Liver (tissue), 5 donors: Measurements from ENCODE around the gene TEX53. TPM values are rescaled to one million over a fixed set of nuclear protein-coding genes. Genes with fewer than 3 reads are reported as not detected.

Source experiments
- polyA plus RNA-seq, 2 donors: library from polyadenylated mRNA; stranded (reverse) in 1 of 2; unstranded in 1 of 2; fragments of 200-250 nt in 1 of 2; fragments of >200 nt in 1 of 2; fragmentation: Nextera tagmentation in 1 of 2; extraction: Ambion mirVana in 1 of 2; gene quantifications; one replicate each; pipeline versions ENCODE4 v1.2.1 to v1.2.3, GENCODE V29; 2013 to 2015
- small RNA-seq: library from RNA; depleted of rRNA; stranded (forward); fragments of <200 nt; gene quantifications from one replicate; pipeline ENCODE3, GENCODE V24; 2014
- total RNA-seq, 2 donors: library from RNA; depleted of rRNA; stranded (reverse); fragments of >200 nt; gene quantifications; one replicate each; pipeline ENCODE4 v1.2.3, GENCODE V29; 2014
- donor health status: healthy.
- donor health status: healthy.
- donor health status: healthy.

Gene TEX53
- total and polyA plus RNA-seq, 4 donors: not detected

Small RNA genes lying within 50 kb of the gene (small RNA-seq; reads per million reads assigned to genes)
- not detected for gene RF00019

Other genes starting within 250 kb of the TEX53 start
- 1 to 10 TPM in 1 of 2 donors, under 1 TPM in 1; 0.42 to 1.9 TPM for gene WHRN, start 152.3 kb downstream of the TEX53 start, total RNA-seq
- gene WHRN, start 152.3 kb downstream of the TEX53 start, polyA plus RNA-seq: 1 to 10 TPM in 1 of 2 donors, under 1 TPM in 1; 0.67 to 1.1 TPM
- 10 to 100 TPM; 41.4 to 87.1 TPM for gene ATP6V1G1, start 70.0 kb downstream of the TEX53 start, total RNA-seq
- 100 to 1,000 TPM in 1 of 2 donors, 10 to 100 TPM in 1; 64.3 to 152 TPM for gene ATP6V1G1, start 70.0 kb downstream of the TEX53 start, polyA plus RNA-seq
- gene TMEM268, start 46.5 kb downstream of the TEX53 start, total RNA-seq: 1 to 10 TPM; 2.5 to 2.8 TPM
- gene TMEM268, start 46.5 kb downstream of the TEX53 start, polyA plus RNA-seq: 1 to 10 TPM; 1.2 to 2.2 TPM
- not detected for gene TEX48, start 24.4 kb upstream of the TEX53 start, total RNA-seq
- not detected for gene TEX48, start 24.4 kb upstream of the TEX53 start, polyA plus RNA-seq
- gene TNFSF15, start 148.2 kb upstream of the TEX53 start, total RNA-seq: under 1 TPM; 0.08 to 0.42 TPM
- under 1 TPM in 1 of 2 donors, not detected in 1; 0.01 TPM for gene TNFSF15, start 148.2 kb upstream of the TEX53 start, polyA plus RNA-seq